GM10266 (cell line): ENCODE data around the gene ZFYVE1.
"Not testable (repeated sequence)": the region's sequence is repeated elsewhere in the genome, so short reads cannot be mapped to it uniquely, and the experiment has no call there.

Experiments used
- DNase-seq: peaks from one replicate; pipeline ENCODE4 v3.0.0; 2012; ENCODE audit errors: extremely low spot score
- TF ChIP-seq, protein P1 (sequence below): IDR thresholded peaks from 2 replicates; pipeline ENCODE4 v1.5.1; 2012; ENCODE audit warnings: mild to moderate bottlenecking, low read depth; ENCODE audit not compliant: control insufficient read depth, insufficient read depth; ENCODE audit errors: missing control alignments

The ZFYVE1 gene

DNA sequence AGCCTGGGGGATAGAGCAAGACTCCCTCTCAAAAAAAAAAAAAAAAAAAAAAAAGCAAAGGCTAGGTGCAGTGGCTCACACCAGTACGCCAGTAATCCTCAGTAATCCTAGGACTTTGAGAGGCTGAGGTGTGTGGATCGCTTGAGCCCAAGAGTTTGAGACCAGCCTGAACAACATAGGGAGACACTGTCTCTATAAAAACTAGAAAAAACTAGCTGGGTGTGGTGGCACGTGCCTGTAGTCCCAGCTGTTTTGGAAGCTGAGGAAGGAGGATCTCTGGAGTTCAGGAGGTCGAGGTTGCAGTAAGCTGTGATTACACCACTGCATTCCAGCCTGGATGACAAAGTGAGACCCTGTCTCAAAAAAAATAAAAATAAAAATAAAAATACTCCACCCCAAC is 22.5 kb upstream of the ZFYVE1 start:
- no peak for DNase-seq
- TF ChIP-seq, protein P1, sequence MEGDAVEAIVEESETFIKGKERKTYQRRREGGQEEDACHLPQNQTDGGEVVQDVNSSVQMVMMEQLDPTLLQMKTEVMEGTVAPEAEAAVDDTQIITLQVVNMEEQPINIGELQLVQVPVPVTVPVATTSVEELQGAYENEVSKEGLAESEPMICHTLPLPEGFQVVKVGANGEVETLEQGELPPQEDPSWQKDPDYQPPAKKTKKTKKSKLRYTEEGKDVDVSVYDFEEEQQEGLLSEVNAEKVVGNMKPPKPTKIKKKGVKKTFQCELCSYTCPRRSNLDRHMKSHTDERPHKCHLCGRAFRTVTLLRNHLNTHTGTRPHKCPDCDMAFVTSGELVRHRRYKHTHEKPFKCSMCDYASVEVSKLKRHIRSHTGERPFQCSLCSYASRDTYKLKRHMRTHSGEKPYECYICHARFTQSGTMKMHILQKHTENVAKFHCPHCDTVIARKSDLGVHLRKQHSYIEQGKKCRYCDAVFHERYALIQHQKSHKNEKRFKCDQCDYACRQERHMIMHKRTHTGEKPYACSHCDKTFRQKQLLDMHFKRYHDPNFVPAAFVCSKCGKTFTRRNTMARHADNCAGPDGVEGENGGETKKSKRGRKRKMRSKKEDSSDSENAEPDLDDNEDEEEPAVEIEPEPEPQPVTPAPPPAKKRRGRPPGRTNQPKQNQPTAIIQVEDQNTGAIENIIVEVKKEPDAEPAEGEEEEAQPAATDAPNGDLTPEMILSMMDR, result no peak

DNA sequence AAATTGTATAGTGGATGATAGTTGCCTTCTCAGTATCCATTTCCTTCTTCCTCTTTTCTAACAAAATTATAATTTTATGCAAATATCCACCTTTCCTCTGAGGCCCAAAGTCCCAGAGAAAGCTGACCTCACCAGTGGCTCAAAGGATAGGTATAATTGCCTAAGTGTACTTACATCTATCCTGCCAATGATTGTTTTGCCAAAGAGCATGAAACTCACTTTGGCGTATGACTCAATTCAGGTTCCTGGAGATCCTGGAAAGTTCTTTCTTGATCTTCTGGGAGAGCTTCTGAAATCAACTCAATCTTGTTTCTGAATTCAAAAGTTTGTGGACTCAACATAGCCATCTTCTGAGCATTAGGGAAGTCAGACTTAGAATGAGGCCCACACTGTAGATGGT is 20.9 kb upstream of the ZFYVE1 start:
- TF ChIP-seq, protein P1, result no peak
- DNase-seq, result no peak

DNA sequence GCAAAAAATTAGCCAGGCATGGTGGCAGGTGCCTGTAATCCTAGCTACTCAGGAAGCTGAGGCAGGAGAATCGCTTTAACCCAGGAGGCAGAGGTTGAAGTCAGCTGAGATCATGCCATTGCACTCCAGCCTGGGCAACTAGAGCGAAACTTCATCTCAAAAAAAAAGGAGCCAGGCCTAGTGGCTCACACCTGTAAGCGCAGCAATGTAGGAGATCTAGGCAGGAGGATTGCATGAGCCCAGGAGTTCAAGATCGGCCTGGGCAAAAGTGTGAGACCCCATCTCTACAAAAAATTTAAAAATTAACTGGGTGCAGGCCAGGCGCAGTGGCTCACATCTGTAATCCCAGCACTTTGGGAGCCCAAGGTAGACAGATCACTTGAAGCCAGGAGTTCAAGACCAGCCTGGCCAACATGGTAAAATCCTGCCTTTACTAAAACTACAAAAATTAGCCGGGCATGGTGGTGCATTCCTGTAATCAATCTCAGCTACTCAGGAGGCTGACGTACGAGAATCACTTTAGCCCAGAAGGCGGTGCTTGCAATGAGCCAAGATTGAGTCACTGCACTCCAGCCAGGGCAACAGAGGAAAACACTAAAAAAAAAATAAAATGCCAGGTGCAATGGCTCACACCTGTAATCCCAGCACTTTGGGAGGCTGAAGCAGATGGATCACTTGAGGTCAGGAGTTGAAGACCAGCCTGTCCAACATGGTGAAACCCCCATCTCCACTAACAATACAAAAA is 10.0 kb upstream of the ZFYVE1 start:
- DNase-seq, result not testable (repeated sequence)

DNA sequence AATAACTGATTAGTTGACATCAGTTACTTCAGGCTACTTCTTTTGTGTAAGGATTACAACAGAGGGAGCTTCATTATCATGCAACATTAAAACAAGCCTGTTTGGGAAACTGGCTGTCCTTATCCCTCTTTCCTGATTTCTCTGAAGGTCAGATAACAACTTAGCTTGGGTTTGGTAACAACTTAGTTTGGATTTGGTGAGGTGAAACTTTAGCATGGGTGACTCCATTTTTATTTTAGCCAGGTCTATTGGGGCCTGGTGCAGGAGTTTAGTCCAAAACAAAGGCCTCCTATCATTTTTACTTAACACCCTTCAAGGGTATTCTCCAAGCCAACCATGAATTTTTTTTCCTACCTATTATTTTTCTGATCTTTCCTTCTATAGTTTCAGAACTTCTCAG is 1.1 kb upstream of the ZFYVE1 start:
- DNase-seq, result no peak
- TF ChIP-seq, protein P1, result no peak

DNA sequence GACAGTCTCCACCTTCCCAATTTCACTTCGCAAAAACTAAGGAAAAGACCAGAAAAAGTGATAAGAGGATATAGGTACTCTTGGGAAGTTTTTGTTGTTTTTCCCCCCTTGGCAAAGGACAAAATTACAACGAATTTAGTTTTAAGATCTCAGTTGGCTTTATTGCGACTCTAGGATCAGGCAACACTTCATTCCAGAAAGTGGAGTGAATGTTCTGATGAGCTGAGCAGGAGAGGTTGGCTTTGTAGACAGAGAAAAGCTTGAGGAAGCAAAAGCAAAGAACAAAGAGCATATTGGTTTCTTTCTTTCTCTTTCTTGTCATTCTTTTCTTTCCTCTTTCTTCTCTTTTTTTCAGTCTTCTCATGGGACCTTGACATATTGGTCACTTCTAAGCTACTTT is 640 bp upstream of the ZFYVE1 start:
- TF ChIP-seq, protein P1, result no peak
- no peak for DNase-seq

DNA sequence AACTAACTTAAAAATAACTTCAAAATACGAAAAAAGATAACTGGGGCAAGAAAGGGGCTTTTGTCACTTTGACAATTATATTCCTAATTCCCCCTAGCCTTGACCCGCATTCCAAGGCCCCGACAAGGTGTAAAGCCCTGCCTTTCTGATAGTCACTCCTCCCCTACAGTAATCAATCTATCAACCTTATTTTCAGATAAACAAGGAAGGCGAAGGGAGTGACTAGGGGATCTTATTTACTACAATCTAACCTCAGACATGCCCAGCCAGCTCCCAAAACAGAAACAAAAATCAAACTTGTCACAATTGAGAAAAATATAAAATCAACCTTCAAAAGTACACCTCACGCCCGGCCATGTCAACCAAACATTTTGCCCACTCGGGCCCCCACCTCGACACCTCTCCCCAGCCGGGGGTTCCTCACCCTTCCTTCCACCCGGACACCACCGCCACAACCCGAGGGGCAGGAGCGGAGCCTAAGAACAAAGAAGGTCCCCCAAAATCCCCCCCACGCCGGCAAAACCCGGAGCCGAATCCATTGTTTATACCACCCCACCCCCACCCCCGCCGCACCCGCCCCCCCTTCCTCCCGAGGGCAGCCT is 562 bp downstream of the ZFYVE1 start:
- TF ChIP-seq, protein P1, result no peak
- DNase-seq, result no peak

DNA sequence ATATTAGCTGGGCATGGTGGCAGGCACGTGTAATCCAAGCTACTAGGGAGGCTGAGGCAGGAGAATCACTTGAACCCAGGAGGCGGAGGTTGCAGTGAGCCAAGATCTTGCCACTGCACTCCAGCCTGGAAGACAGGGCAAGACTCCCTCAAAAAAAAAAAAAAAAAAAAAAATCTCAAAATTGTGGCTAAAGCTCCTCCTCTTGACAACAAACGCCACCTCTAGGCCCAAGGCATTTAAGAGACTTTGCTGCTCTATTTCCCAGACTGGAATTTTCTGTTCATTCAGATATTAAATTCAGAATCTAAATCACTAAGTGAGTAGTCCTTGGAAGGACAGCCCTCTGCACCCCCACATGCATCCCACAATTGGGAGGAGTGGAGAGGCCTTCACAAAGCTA is 1.4 kb downstream of the ZFYVE1 start:
- TF ChIP-seq, protein P1, result no peak
- no peak for DNase-seq

DNA sequence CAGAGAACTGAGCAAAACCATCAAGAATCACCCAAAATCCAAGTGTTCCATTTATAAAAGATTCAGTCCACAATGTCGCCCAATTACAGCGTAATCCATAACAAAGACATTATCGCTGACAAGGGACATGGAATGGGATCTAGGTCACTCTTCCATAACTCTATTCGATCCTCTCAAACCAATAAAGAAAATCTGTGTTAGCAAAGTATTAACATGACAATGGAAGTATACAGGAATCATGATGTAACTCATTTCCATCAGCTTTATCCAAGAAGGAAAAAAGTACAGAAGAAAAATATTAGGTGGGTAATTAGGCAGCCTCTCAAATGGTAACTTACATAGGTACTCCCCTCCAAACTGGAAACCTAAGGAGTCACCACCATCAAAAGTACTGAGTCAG is 4.9 kb downstream of the ZFYVE1 start:
- TF ChIP-seq, protein P1, result no peak
- DNase-seq, result no peak

DNA sequence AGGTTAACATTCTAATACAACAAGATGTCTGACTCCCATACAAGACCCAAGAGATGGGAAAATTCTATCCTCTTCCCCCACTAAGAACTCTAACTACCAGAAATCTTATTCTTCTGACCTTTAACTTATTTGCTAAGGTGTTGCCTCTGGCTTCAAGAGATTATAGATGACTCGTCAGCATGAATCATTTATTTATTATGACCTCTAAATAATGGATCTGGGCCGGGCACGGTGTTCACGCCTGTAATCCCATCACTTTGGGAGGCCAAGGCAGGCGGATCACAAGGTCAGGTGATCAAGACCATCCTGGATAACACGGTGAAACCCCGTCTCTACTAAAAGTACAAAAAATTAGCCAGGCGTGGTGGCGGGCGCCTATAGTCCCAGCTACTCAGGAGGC is 10.9 kb downstream of the ZFYVE1 start:
- not testable (repeated sequence) for DNase-seq

DNA sequence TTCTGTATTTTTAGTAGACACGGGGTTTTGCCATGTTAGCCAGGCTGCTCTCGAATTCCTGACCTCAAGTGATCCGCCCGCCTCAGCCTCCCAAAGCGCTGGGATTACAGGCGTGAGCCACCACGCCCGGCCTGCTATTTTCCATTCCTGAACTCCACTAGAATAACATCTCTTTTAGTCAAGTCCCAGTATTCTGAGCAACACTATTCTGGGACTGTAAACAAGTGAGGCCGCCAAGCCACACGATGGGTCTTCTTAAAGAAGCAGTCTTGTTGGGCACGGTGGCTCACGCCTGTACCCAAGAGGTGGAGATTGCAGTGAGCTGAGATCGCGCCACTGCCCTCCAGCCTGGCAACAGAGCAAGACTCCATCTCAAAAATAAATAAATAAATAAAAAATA is 11.4 kb downstream of the ZFYVE1 start:
- not testable (repeated sequence) for DNase-seq
